Spleen (tissue), 11 donors: Measurements from ENCODE around the gene WNT9B. TPM values are rescaled to one million over a fixed set of nuclear protein-coding genes. Genes with fewer than 3 reads are reported as not detected.

ENCODE experiments used
- DNase-seq: peaks from one replicate; pipeline ENCODE4 v3.0.0-alpha.2; 2020
- H3K27ac ChIP-seq, 8 donors: fragments of 200-600 bp; sonication (generic) in 7 of 8; 1 replicate in 4 of 8; 2 replicates in 4 of 8; pipeline versions ENCODE4 v1.5.0 to v1.8.0; 2016 to 2021; ENCODE audit warnings: inconsistent platforms in 4 of 8, mild to moderate bottlenecking in 4 of 8, moderate library complexity in 1 of 8
- H3K27me3 ChIP-seq, 7 donors: fragments of 200-600 bp; sonication (generic) in 6 of 7; replicated peaks in 1 of 7; 1 replicate in 4 of 7; 2 replicates in 3 of 7; pipeline versions ENCODE4 v1.5.0 to v1.8.0; 2016 to 2021; ENCODE audit warnings: inconsistent platforms in 3 of 7, mild to moderate bottlenecking in 1 of 7
- H3K36me3 ChIP-seq, 6 donors: fragments of 200-600 bp; sonication (generic) in 5 of 6; 1 replicate in 4 of 6; 2 replicates in 2 of 6; pipeline versions ENCODE4 v1.5.0 to v1.8.0; 2016 to 2021; ENCODE audit warnings: inconsistent platforms in 2 of 6
- H3K4me1 ChIP-seq, 6 donors: fragments of 200-600 bp; sonication (generic) in 5 of 6; 1 replicate in 3 of 6; 2 replicates in 3 of 6; pipeline versions ENCODE4 v1.5.0 to v1.8.0; 2016 to 2021; ENCODE audit warnings: inconsistent platforms in 3 of 6
- H3K4me3 ChIP-seq, 8 donors: fragments of 200-600 bp; sonication (generic) in 7 of 8; 1 replicate in 4 of 8; 2 replicates in 4 of 8; pipeline versions ENCODE4 v1.5.0 to v1.8.0; 2016 to 2021; ENCODE audit warnings: inconsistent platforms in 4 of 8, mild to moderate bottlenecking in 4 of 8, moderate library complexity in 2 of 8
- H3K9me3 ChIP-seq, 8 donors: fragments of 200-600 bp; sonication (generic) in 7 of 8; 1 replicate in 4 of 8; 2 replicates in 4 of 8; pipeline versions ENCODE4 v1.5.0 to v1.8.0; 2016 to 2021; ENCODE audit warnings: inconsistent platforms in 4 of 8
- CTCF ChIP-seq, 11 experiments: fragments of 200-600 bp in 7 of 11; fragments of 450-650 bp in 4 of 11; sonication (generic) in 4 of 11; IDR thresholded peaks in 8 of 11; conservative IDR thresholded peaks in 3 of 11; 1 replicate in 7 of 11; 2 replicates in 4 of 11; pipeline versions ENCODE4 v1.4.0 to v1.8.0; 2016 to 2021; ENCODE audit warnings: antibody characterized with exemption in 11 of 11, inconsistent platforms in 4 of 11, mild to moderate bottlenecking in 1 of 11
- POLR2A ChIP-seq, 3 donors: fragments of 450-650 bp; IDR thresholded peaks; one replicate each; pipeline ENCODE4 v1.5.1; 2017; ENCODE audit warnings: antibody characterized with exemption in 3 of 3, mild to moderate bottlenecking in 1 of 3
- POLR2AphosphoS5 ChIP-seq, 3 donors: sonication (generic); formaldehyde crosslinking; IDR thresholded peaks; one replicate each; pipeline ENCODE4 v1.5.1; 2017; ENCODE audit warnings: antibody characterized with exemption in 3 of 3
- WGBS, 5 donors: extraction: QIAGEN DNeasy Blood & Tissue Kit in 3 of 5; methylation state at CpG; one replicate each; pipeline versions ENCODE4 v1.1.5 to v1.1.7; 2013 to 2018; 5-methylcytosine and 5-hydroxymethylcytosine counted together
- intact Hi-C: fragments of 100-400 bp; cut with DNase I; formaldehyde crosslinking; loops from one replicate; pipeline ENCODE4 v1.15.0; 2023; ENCODE audit warnings: low total_unique reads
- polyA plus RNA-seq, 3 donors: library from polyadenylated mRNA; stranded (reverse); fragments of 200-250 nt; gene quantifications; one replicate each; pipeline ENCODE4 v1.2.1, GENCODE V29; 2013
- total RNA-seq, 7 donors: library from RNA; depleted of rRNA in 3 of 7; stranded (reverse); fragments of >200 nt in 3 of 7; fragmentation: NEBNext Ultra II Directional in 4 of 7; extraction: Animal tissue kit (Norgen Biotek cat#: 25700) in 4 of 7; gene quantifications; one replicate each; pipeline versions ENCODE4 v1.1.0 to v1.2.1, GENCODE V29; 2016 to 2021
- donor health status: healthy with polysubstance abuse.
- donor health status: DM: no; HTN: no; CAD: no; lungs with moderate emphysema.
- donor health status: DM: no; HTN: no; CAD: no.
- donor health status: Bipolar disorder and iron deficiency.
- donor health status: healthy.
- donor health status: DM: no; HTN: no; CAD: no.
- donor health status: DM: yes; HTN: yes; CAD: no.

WNT9B gene
- total and polyA plus RNA-seq, 10 donors, result 0.03 to 13.4 (median 0.69) TPM

GRCh38 chr17:46813920-46814319, 37.5 kb upstream of the WNT9B start:
- Histone ChIP-seq H3K27me3 (peaks cover 12 to 88% (median 42%) of the 10 kb centered on the region in 7 donors), H3K4me3 (no peak overlapping the region), H3K9me3 (no peaks in the 10 kb centered on the region), H3K4me1 (peaks cover 8 to 22% (median 16%) of the 10 kb centered on the region in 6 donors), H3K36me3 (no peaks in the 10 kb centered on the region), H3K27ac (no peak overlapping the region)
- intact Hi-C loops, result no loop called here
- TF ChIP-seq POLR2AphosphoS5 (IDR thresholded peaks at IDR 0.05) (no peak), POLR2A (IDR thresholded peaks at IDR 0.05) (no peak), CTCF (IDR thresholded peaks at IDR 0.05 in 8 of 11, conservative IDR thresholded peaks at IDR 0.05 in 3 of 11) (no peak)
- 68 to 82% (median 71%) methylated on average over 3 of the region's 3 CpGs for WGBS, 5 donors
- no peak for DNase-seq

GRCh38 chr17:46814446-46814845, 36.9 kb upstream of the WNT9B start:
- no peaks in the 10 kb centered on the region for H3K9me3 ChIP-seq
- no peaks in the 10 kb centered on the region for H3K36me3 ChIP-seq
- WGBS, 5 donors, result 55 to 67% (median 62%) methylated on average over 7 of the region's 7 CpGs
- no peak overlapping the region for H3K4me3 ChIP-seq
- peaks cover 12 to 93% (median 47%) of the 10 kb centered on the region in 7 donors for H3K27me3 ChIP-seq
- TF ChIP-seq CTCF (IDR thresholded peaks at IDR 0.05 in 8 of 11, conservative IDR thresholded peaks at IDR 0.05 in 3 of 11), result no peak
- no peak for TF ChIP-seq POLR2AphosphoS5 (IDR thresholded peaks at IDR 0.05)
- TF ChIP-seq POLR2A (IDR thresholded peaks at IDR 0.05), result no peak
- intact Hi-C loops, result no loop called here
- peaks cover 12 to 28% (median 21%) of the 10 kb centered on the region in 6 donors for H3K4me1 ChIP-seq
- no peak for DNase-seq
- H3K27ac ChIP-seq, result no peak overlapping the region

- H3K9me3 ChIP-seq, result no peaks in the 10 kb centered on the region
- DNase-seq, result no peak
- peaks cover 18 to 39% (median 28%) of the 10 kb centered on the region in 6 donors for H3K4me1 ChIP-seq
- TF ChIP-seq POLR2AphosphoS5 (IDR thresholded peaks at IDR 0.05), result no peak
- TF ChIP-seq POLR2A (IDR thresholded peaks at IDR 0.05), result no peak
- TF ChIP-seq CTCF (IDR thresholded peaks at IDR 0.05 in 8 of 11, conservative IDR thresholded peaks at IDR 0.05 in 3 of 11), result no peak
- WGBS, 5 donors, result 76 to 85% (median 80%) methylated on average over 12 of the region's 12 CpGs
- no peaks in the 10 kb centered on the region for H3K36me3 ChIP-seq
- peaks cover 12 to 100% (median 60%) of the 10 kb centered on the region in 7 donors for H3K27me3 ChIP-seq
- H3K27ac ChIP-seq, result no peak overlapping the region
- intact Hi-C loops, result no loop called here
- no peak overlapping the region for H3K4me3 ChIP-seq
These were observed 35.7 kb upstream of the WNT9B start for GRCh38 chr17:46815474-46816353.

GRCh38 chr17:46817151-46817900, 34.1 kb upstream of the WNT9B start:
- H3K27ac ChIP-seq, result no peak overlapping the region
- H3K9me3 ChIP-seq, result no peaks in the 10 kb centered on the region
- TF ChIP-seq POLR2AphosphoS5 (IDR thresholded peaks at IDR 0.05) (no peak), POLR2A (IDR thresholded peaks at IDR 0.05) (no peak), CTCF (IDR thresholded peaks at IDR 0.05 in 8 of 11, conservative IDR thresholded peaks at IDR 0.05 in 3 of 11) (no peak)
- intact Hi-C loops, result no loop called here
- peaks cover 18 to 52% (median 33%) of the 10 kb centered on the region in 6 donors for H3K4me1 ChIP-seq
- H3K36me3 ChIP-seq, result no peaks in the 10 kb centered on the region
- H3K27me3 ChIP-seq, result peaks cover 12 to 100% (median 70%) of the 10 kb centered on the region in 7 donors
- no peak overlapping the region for H3K4me3 ChIP-seq
- 11 to 18% (median 13%) methylated on average over 22 of the region's 22 CpGs for WGBS, 5 donors
- DNase-seq, result no peak
